Measurements from ENCODE around the gene ZNF738. TPM values are rescaled to one million over a fixed set of nuclear protein-coding genes. Genes with fewer than 3 reads are reported as not detected.

Gene ZNF738
- total and polyA plus RNA-seq, 2 donors (not counting 3 experiments of a cell fraction or from before 2014, with no cell fraction given) = 10.1 to 14.8 TPM

DNA sequence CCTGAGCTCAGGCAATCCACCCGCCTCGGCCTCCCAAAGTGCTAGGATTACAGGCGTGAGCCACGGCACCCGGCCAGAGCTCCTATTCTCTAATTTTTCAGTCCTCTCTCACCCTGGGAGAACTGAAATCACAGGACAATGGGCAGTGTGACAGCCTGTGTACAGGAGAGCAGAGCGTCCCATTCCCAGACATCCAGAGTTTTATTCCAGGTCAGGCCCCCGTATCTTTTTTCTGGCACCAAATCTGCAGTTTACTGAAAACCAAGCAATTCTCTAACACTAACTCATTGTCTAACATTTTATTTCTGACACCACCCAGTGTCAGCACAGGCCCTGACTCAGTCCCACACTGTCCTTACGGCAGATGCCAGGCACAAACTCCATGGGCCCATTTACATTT, 36.3 kb upstream of the ZNF738 start:
- no peak overlapping the region for H3K27ac ChIP-seq (ENCODE audit: insufficient read depth, low read depth, low read length)
- no peaks in the 10 kb centered on the region for H3K4me1 ChIP-seq (ENCODE audit: control insufficient read depth, extremely low read depth, insufficient read depth, low read length)
- TF ChIP-seq EZH2 (IDR thresholded peaks at IDR 0.05; ENCODE audit: borderline replicate concordance, low read depth, low read length, severe bottlenecking) (no peak), MYC (IDR thresholded peaks at IDR 0.05; ENCODE audit: low read depth, low read length) (no peak), FOS (IDR thresholded peaks at IDR 0.05; ENCODE audit: borderline replicate concordance, insufficient read depth, low read length) (no peak), GATA2 (IDR thresholded peaks at IDR 0.05; ENCODE audit: insufficient read depth, insufficient read length, low read depth, low read length) (no peak), POLR2A (IDR thresholded peaks at IDR 0.05; ENCODE audit: low read depth, low read length) (no peak), POLR2AphosphoS5 (IDR thresholded peaks at IDR 0.05; ENCODE audit: insufficient read depth, low read depth, low read length) (no peak), JUN (IDR thresholded peaks at IDR 0.05; ENCODE audit: borderline replicate concordance, insufficient read depth, insufficient read length, low read depth) (no peak), CTCF (IDR thresholded peaks at IDR 0.05; ENCODE audit: extremely low read depth in 1 of 2, insufficient read depth in 1 of 2, low read depth in 1 of 2, low read length in 2 of 2) (no peak)
- TF ChIP-seq, protein P1, sequence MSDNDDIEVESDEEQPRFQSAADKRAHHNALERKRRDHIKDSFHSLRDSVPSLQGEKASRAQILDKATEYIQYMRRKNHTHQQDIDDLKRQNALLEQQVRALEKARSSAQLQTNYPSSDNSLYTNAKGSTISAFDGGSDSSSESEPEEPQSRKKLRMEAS (IDR thresholded peaks at IDR 0.05; ENCODE audit: insufficient read depth, insufficient read length) = no peak
- no peaks in the 10 kb centered on the region for H3K9me3 ChIP-seq (replicated peaks; ENCODE audit: control insufficient read depth, insufficient read depth, low read length)
- H2AFZ ChIP-seq (ENCODE audit: low read depth, low read length) = no peak overlapping the region
- no peaks in the 10 kb centered on the region for H3K36me3 ChIP-seq (ENCODE audit: control insufficient read depth in 2 of 2, extremely low read depth in 1 of 2, insufficient read depth in 2 of 2, low read length in 2 of 2)
- H3K79me2 ChIP-seq (ENCODE audit: control insufficient read depth, insufficient read depth, low read length) = peaks cover 60% of the 10 kb centered on the region
- H3K9ac ChIP-seq (replicated peaks; ENCODE audit: extremely low read depth, insufficient read depth, low read length) = no peak overlapping the region
- no peaks in the 10 kb centered on the region for H4K20me1 ChIP-seq (replicated peaks; ENCODE audit: control insufficient read depth, extremely low read depth, insufficient read depth, low read length)
- H3K9me1 ChIP-seq (replicated peaks; ENCODE audit: control insufficient read depth, extremely low read depth, insufficient read depth, low read length) = no peaks in the 10 kb centered on the region
- ChIA-PET POLR2A (no interaction called here), CTCF (no interaction called here)
- H3K4me3 ChIP-seq (replicated peaks in 1 of 3; ENCODE audit: insufficient read depth in 1 of 3, low read depth in 1 of 3, low read length in 3 of 3) = no peak overlapping the region
- no TSS peak for BruUV-seq (replicated peaks)
- intact Hi-C loops (cut with micrococcal nuclease) = loop anchor here (10.0 kb wide), 1 partner anchor 178 kb away; the partner anchor contains the start of gene ZNF431
- dilution Hi-C loops (cut with MboI; ENCODE audit: extremely low pct_ligation_motif_present, low sequenced_read_pairs) = no loop called here
- no peaks in the 10 kb centered on the region for H3K27me3 ChIP-seq (ENCODE audit: control insufficient read depth in 2 of 2, insufficient read depth in 2 of 2, low read length in 2 of 2)
- no peak overlapping the region for H3K4me2 ChIP-seq (ENCODE audit: insufficient read depth, low read length)
- DNase-seq (ENCODE audit: low read depth, low spot score) = no peak
- no peak for FAIRE-seq
